GM12873 (cell line): ENCODE results near the gene BLMH.
A peak's percentile ranks its signal among the peaks of the same experiment; 100 is the strongest.

Experiments
- CTCF ChIP-seq: IDR thresholded peaks from 2 replicates; pipeline ENCODE4 v1.5.1; 2012; ENCODE audit warnings: low read depth, mild to moderate bottlenecking, moderate library complexity, low read length, control low read depth; ENCODE audit not compliant: insufficient read depth; ENCODE audit errors: missing control alignments

The BLMH gene

GRCh38 chr17:30241051-30241450 lies 50.7 kb downstream of the BLMH start:
- no peak for TF ChIP-seq CTCF

- no peak for TF ChIP-seq CTCF
Observed at GRCh38 chr17:30240177-30240576, 51.6 kb downstream of the BLMH start.

GRCh38 chr17:30239089-30239462 lies 52.7 kb downstream of the BLMH start:
- TF ChIP-seq CTCF: no peak

GRCh38 chr17:30238387-30239088 lies 53.2 kb downstream of the BLMH start:
- no peak for TF ChIP-seq CTCF

GRCh38 chr17:30238003-30238344 lies 53.8 kb downstream of the BLMH start:
- TF ChIP-seq CTCF: no peak

GRCh38 chr17:30237296-30238002 lies 54.3 kb downstream of the BLMH start:
- TF ChIP-seq CTCF: no peak

- TF ChIP-seq CTCF: peak; percentile 48
Observed at GRCh38 chr17:30236766-30237165, 55.0 kb downstream of the BLMH start.
